GM23248 (cell line): ENCODE results near the gene STOM.

Experiments used
- EZH2 ChIP-seq: fragments of 200-600 bp; sonication (generic); IDR thresholded peaks from 2 replicates; pipeline ENCODE4 v1.6.1; 2018; ENCODE audit warnings: antibody characterized with exemption, mild to moderate bottlenecking; ENCODE audit not compliant: insufficient read depth, poor library complexity, severe bottlenecking
- EZH2phosphoT487 ChIP-seq: fragments of 200-600 bp; sonication (generic); IDR thresholded peaks from 2 replicates; pipeline ENCODE4 v1.6.1; 2018; ENCODE audit warnings: antibody characterized with exemption, moderate library complexity, mild to moderate bottlenecking, low read depth; ENCODE audit not compliant: insufficient read depth

- TF ChIP-seq EZH2 (no peak), EZH2phosphoT487 (no peak)
Observed at GRCh38 chr9:121292801-121293241, 77.2 kb downstream of the STOM start.
